GM18517 (cell line): ENCODE results near the gene RRAGC.
"Not testable (repeated sequence)": the region's sequence is repeated elsewhere in the genome, so short reads cannot be mapped to it uniquely, and the experiment has no call there.

Experiments used
- ATAC-seq: cut with Tn5 transposase; IDR thresholded peaks from one replicate; pipeline ENCODE4 v1.9.1; 2021; ENCODE audit warnings: mild to moderate bottlenecking, moderate library complexity; ENCODE audit not compliant: unreplicated experiment

RRAGC gene

DNA sequence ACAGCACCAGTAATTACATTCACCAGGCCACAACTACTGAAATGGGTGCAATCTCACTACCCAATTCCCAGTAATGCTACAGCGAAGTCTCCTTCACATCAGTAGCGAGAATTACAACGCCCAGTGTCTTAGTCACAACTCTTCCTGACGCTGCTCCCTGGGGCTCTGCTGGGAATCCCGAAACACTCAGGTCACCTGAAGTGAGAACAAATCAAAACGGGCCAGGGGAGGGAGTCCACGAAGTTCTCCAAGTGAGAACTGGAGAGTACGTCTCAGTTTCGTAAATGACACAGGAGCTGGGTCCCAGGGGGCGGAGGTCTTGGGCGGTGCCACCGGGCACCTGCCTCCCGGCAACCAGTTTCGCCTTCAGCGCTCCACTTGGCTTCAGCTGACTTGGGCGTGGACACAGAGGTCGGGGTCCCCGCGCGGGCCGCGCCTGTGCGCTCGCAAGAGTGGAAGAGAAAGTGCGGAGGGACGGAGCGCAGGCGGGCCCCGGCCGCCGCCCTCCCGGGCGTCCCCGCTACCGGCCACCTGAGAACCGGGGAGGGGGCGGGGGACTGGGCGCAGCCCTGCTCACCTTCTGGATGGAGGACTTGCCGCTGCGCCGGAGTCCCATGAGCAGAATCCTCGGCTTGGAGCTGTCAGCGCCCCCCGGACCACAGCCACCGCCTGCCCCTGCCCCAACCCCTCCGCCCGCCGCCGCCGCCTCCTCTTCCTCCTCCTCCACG is 575 bp downstream of the RRAGC start:
- peak; percentile 44 for ATAC-seq

DNA sequence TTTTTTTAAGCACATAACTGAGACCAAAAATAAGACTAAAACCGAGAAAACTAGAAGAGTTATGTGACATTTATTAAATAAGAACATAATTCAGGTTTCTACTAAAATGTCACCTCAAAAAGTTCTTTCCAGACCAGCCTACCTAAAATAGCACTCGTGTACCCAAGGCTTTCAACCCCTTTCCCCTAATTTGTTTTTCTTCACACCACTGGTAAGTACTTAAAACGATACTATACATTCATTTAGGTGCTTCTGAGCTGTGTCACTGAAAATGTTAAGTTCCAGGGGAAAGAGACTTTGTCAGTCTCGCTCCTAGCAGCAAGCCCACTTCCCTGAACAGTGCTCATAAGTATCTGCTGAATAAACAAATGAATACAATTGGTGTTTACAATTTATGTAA is 6.8 kb downstream of the RRAGC start:
- ATAC-seq, result no peak

DNA sequence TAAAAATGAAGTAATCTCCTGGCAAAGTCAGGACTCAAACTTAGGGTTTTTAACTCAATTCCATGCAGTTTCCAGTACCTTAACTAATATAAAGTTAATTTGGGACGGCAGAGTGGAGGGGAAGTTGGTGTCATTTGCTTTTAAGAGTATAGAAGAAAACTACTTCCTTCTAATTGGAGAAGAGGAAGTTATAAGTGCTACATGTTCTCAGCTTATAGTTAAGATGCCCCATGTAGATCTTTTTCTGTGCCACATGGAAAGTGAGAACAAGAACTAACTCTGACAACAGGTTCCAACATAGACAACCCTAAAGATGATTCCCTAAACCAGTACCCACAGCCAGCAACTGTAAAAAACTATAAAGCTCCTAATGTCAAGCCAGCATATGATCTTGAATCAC is 11.5 kb downstream of the RRAGC start:
- no peak for ATAC-seq

DNA sequence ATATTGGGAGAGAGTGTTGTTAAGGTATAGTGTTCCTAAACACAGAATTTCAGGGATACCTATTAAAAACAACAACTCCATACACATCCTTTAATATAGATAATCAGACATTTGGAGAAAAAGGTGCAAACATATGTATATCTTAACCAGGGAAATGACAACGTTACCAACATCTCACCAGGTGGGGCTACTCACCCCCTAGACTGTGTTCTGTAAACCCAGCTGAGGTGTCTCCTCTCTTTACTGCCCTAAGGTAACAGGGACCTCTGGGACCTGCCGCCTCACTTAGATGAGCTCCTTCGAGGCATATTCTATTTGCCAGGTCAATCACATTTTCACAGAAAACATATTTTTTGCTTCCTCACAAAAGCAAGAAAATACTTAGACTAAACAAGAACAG is 13.4 kb downstream of the RRAGC start:
- ATAC-seq, result no peak

DNA sequence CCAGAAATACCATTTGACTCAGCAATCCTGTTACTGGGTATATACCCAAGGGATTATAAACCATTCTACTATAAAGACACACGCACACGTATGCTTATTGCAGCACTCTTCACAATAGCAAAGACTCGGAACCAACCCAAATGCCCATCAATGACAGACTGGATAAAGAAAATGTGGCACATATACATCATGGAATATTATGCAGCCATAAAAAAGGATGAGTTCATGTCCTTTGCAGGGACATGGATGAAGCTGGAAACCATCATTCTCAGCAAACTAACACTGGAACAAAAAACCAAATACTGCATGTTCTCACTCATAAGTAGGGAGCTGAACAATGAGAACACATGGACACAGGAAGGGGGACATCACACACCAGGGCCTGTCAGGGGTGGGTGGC is 14.5 kb downstream of the RRAGC start:
- not testable (repeated sequence) for ATAC-seq

DNA sequence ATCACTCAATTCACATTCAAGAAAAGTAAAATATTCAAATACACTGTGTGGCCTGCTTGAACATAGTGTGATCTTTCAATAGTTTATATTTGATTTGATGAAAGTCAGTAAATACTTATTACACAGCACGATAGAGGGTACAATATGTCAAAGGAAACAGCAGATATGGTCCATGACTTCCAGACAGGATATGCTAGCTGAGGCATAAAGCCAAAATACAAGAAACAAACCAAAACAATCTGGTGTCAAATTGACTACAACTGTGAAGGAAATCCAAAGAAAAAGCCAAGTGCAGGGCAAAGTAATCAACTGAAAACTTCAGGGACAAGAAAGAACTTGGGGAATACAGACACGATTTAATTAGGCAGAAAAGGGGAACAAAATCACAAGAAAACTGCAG is 19.3 kb downstream of the RRAGC start:
- no peak for ATAC-seq

DNA sequence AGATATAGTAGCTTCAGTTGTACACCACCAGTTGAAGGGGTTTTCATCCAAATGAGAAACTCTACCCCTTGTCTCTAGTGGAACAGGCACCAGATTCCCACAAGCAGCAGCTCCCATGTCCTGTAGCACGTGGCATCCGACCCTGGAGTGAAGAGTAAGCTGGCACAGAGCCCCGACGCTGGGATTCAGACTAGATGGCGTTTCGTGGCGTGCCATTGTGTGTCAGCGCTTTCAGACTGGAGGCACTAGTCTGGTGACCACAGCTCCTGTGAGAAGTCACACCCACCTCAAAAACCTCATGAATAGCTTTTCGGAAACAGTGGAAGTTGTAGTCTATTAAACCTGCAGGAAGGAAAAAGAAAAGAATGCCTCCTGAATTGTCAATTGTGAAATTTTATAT is 20.2 kb downstream of the RRAGC start:
- ATAC-seq, result no peak

DNA sequence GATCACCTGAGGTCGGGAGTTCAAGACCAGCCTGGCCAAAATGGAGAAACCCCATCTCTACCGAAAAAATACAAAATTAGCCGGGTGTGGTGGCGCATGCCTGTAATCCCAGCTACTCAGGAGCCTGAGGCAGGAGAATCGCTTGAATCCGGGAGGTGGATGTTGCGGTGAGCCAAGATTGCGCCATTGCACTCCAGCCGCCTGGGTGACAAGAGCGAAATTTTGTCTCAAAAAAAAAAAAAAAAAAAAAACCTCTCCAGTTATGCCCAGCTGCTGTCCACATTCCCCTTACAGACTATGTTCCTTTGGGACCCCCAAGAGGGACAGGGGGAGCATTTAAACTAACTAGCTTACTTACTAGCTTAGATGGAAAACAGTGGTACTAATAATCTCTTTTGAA is 23.3 kb downstream of the RRAGC start:
- not testable (repeated sequence) for ATAC-seq

DNA sequence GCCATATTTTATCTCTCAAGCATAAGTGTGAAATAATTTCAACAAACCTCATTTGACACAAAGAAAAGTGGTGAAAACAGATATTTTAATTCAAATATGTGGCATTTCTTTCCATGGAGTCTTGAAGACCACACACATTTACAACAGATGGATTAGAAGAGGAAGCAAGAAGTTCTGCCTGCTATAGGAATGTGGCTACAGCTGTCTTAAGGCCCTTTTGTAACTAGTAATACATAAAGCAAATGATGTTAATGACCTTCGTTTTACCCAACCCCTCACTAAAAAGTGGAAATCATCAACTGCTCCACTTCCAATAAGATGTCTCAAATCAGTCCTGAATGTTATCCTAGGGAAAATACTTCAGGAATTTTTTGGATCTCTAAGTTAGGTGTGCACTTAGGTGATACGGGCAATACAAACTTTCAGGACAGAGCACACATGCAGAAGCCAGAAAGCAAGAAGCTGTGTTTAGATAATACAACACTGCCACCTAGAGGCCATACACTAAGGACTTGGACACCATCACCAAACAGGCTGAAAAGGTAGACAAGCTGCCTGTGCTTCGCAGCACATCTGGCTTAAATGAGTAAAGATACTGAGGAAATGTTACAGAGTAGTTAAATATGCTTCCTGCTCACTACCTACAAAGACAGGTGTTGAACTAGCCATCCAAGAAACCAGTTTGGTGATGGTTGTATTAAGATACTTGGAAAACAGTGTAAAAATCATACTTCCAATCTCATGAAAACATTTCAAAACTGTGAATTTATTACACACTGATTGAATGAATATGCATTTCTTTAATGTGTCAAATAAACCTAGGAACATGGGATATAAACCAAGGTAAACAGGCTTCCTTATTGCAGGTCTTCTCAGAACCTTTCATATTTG is 24.4 kb downstream of the RRAGC start:
- ATAC-seq, result no peak

DNA sequence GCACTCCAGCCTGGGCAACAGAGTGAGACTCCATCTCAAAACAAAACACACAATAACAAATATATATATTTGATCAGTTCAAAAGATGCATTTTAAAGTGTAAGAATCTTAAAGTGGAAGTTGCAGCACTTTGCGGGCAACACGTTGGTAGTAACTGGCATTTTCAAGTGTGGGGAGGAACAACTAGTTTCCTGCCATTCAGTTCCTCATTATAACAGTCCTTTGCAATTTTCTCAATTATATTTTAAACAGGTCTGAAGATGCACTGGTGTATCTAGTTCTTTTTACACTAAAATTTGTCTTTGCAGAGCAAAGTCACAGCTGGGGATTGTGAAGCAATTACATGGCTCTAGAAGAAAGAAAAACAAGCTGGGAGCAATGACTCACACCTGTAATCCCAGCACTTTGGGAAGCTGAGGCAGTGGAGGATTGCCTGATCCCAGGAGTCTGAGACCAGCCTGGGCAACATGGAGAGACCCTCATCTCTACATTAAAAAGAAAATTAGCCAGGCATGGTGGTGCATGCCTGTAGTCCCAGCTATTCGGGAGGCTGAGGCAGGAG is 25.3 kb downstream of the RRAGC start:
- no peak for ATAC-seq

DNA sequence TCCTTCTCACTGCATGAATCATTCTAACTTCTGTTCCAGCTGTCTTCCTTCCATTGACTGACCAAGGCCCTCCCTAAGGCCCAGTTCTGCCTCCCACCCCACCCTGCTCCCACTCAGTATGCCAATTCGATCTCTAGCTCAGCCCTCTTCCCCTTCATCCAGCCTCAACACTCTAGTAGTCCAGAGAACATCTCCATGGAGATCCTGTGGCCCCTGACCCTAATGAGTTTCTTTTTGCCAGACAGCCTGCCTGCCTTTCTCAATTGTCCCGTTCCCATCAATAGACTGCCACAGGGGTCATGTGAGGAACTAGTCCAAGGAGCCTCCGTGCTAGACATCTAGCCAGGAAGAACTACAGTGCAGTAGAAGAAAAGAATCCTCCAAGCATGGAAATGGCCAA is 26.4 kb downstream of the RRAGC start:
- ATAC-seq, result no peak

DNA sequence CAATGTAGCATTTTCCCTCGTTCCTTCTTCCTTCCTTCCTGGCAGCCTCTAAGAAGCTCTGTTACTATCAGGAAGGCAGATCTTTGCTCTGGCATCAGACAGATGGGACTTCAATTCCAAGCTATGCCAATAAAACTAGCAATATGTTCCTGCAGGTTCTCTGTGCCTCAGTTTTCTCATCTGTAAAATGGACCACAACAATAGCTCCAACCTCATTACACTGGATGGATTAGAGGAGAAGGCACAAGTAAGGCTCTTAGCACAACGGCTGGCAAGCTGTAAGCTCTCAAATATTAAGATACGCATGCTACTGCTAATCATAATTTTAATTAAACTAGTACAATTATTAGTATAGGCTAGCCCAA is 27.2 kb downstream of the RRAGC start:
- ATAC-seq, result no peak

DNA sequence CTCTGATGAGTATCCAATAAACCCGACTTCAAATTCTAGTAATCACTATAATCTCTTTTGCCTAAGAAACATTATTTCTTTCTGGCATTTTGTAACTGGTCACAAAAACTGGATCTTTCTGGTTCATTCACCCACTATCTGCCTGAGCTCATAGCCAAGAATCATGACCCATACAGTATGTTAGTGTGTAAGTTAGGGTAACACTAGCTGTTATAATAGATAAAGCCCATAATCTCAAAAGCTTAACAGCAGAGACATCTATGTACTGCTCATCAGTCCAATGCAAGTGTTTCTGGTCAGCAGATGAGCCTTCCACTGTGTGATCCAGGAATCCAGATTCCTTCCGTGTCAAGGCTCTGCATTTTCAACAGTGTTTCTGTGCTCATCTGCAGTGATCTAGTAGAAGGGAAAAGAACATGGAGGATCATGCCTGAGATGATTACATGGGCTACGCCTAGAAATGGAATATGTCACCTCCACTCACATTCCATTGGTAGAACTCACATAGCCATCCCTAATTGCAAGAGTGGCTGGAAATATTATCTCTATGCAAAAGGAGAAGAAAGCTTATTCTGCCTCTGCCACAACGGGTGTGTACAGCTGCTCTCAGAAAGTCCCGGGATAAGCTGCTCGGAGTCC is 27.7 kb downstream of the RRAGC start:
- ATAC-seq, result no peak

DNA sequence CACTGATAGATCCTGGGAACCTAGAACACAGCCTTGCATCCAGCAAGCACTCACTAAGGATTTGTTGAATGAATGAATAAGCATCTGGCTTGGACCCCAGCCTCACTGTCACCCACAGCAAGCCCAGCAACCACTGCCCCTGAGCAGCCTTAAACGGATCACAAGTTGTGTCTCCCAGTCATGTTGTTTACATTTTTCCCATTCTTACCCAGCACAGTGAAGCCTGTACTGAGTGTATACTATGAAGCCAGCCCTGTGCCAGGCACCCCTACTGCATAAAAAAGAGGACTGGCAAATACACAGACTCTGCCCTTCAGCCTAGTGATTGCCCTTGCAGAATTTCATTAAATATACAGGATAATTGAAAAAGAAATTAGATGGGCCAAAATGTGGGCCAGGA is 30.2 kb downstream of the RRAGC start:
- ATAC-seq, result no peak

DNA sequence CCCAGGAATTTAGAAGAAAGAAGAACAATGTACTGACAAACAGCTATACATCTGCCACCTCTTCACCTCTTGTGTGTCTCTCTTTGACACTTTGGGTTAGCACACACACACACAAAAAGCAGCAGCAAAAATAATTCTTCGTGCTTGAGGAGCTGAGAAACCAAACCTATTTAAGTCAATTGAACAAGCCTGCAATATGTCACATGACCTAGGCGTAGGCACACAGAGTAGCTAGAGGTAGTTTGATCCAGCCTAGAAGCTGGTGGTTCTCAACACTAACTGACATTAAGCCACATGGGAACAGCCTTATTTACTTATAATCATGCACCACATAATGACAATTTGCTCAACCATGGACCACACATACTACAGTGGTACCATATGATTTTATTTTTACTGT is 32.3 kb downstream of the RRAGC start:
- ATAC-seq, result no peak

DNA sequence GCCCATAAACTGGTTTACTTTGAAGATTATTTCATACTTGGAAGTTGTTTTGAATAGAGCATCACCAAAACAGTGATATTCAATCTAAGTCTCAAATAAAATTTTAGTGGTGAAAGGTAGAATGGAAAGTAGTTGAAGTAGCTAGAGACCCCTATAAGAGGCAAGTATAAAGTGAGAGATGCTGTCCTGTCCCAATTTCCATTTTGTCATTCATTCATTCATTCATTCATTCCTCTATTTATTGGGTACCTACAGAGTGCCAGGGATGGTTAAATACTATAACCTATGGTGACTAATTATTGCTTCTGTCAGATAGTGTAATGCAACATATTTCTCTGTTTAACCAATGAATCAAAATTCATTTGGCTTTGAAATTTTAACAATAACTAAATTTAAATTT is 32.7 kb downstream of the RRAGC start:
- ATAC-seq, result no peak

DNA sequence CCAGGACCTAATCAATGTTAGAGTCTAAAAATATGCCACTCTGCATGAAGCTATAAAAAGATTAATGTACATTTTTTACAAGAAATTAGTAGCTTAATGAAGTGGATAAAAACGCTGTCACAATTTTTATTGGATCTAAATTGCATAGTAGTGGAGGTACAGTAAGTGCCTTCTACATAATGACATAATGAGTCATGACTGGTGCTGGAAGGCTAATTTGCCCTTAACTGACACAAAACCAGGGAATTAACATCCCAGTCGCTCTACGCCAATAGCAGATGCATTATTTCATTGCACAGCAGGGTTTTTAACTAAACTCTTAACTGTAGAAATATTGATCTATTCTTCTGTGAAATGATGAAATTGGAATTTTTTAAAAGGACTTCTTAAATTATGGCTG is 33.3 kb downstream of the RRAGC start:
- ATAC-seq, result no peak

DNA sequence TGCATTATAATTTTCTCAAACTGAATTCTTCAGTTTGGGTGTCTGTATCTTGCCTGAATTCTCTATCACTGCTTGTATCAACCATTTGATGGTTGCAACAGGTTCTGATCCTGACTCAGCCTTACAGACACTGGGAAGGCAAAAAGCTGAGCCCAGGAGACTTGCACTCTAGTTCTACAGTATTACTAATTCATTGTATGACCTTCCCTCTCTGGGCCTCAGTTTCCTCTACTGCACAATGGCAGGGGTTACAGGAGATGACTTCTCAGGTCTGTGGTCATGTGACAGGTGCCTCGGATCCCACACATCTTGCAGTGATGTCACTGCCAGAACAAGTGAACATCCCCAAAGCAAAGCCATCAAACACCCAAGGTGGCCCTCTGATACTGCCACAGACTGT is 38.7 kb downstream of the RRAGC start:
- ATAC-seq, result no peak

DNA sequence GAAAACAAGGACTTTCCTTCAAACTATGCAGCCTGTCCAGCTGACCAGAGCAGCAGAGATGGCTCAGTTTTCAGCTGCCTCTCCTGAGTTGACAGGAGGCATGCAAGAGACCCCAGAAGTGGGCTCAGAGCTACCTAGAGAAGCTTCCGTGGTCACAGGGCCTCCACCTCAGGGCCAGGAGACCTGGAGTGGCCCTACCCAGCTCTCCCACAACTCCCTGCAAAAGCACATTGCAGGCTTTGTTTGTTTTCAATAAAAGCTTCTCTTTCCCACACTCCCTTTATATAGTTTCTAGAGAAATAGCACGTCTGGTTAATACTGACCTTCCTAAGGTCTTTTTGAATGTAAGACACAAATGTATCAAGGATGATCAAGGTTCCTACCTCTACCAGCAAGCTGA is 40.1 kb downstream of the RRAGC start:
- ATAC-seq, result no peak

DNA sequence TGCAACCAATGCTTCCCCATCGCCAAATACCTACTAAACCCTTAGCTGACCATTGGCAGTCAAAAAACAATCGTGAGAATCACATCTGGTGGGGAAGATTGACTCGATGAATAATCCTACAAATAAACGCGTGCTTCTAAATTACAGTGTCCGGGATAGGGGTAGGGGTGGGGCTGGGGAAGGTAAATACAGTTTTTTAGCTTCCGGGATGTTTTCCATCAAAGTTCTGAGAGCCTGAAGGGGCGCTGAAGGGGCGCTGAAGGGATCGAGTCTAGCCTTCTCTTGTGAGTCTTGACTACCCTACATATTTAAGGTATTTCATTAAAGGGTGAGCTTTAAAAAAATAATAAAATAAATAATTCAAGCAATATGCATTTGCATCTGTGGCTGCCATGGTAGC is 40.5 kb downstream of the RRAGC start:
- no peak for ATAC-seq

DNA sequence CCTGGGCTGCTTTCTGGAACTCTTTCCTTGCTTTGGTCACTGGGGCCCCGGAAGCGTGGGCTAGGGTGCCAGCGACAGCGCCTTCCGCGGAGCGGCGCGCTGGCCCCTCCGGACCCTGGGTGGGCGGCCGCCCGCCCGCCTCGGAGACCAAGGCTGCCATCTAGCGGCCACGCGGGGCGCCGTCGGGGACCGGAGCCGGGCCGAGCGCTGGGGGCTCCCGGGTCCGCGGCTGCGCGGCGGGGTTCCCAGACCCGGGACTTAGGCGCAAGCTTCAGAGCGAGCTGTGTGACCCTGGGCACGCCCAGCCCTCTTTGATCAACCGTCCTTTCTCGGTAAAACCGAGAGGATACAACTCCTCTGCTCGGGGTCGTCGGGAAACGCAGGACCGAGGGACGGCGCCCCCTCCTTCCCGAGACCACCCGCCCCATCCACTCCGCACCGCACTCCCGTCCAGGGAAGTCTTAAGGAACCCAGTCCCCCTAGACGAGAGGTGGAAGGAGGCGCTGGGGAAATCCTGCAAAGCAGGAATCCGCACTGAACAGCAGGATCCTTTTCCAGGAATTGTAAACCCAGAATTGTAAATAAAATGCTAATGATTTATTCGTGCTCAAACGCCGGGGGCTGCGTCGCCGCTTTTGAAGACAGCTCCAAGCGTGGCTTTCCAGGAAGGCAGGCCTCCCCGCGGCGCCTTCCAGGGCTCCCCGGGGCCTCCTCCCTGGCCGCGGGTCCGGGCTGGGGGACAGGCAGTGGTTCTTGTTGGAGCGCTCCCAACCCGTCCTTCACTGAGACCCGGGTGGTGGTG is 41.2 kb downstream of the RRAGC start:
- no peak for ATAC-seq
